ENCODE data around the gene ALX3. TPM values are rescaled to one million over a fixed set of nuclear protein-coding genes. Genes with fewer than 3 reads are reported as not detected.
A peak's percentile ranks its signal among the peaks of the same experiment; 100 is the strongest.

ALX3 gene
- total RNA-seq, 3 donors from 2014 or later, result 0.44 to 0.80 (median 0.66) TPM

DNA sequence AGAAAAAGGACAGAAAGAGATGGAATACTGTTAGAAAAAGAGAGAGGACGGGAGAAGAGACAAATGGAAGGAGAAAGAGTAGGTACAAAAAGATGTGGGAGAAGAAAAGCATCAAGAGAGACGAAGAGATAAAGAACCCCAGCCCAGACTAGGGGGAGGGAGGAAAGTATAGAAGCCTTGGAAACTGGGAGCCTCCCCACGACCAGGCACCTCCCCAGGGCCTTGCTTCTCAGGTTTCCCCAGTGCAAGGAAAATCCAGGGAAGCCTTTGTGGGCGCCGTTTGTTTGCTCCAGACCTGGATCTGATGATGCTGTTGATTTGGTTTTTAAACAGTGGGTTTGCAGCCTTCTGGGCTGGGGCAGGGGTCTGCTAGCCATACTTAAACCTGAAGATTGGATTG, 15.2 kb upstream of the ALX3 start:
- no peak overlapping the region for H3K27ac ChIP-seq
- peaks cover 0 to 4% of the 10 kb centered on the region in 2 donors for H3K4me1 ChIP-seq
- H3K36me3 ChIP-seq, result no peaks in the 10 kb centered on the region
- no peaks in the 10 kb centered on the region for H3K9me3 ChIP-seq
- intact Hi-C loops (cut with DNase I; ENCODE audit: low total_unique reads), result no loop called here
- TF ChIP-seq, protein P1, sequence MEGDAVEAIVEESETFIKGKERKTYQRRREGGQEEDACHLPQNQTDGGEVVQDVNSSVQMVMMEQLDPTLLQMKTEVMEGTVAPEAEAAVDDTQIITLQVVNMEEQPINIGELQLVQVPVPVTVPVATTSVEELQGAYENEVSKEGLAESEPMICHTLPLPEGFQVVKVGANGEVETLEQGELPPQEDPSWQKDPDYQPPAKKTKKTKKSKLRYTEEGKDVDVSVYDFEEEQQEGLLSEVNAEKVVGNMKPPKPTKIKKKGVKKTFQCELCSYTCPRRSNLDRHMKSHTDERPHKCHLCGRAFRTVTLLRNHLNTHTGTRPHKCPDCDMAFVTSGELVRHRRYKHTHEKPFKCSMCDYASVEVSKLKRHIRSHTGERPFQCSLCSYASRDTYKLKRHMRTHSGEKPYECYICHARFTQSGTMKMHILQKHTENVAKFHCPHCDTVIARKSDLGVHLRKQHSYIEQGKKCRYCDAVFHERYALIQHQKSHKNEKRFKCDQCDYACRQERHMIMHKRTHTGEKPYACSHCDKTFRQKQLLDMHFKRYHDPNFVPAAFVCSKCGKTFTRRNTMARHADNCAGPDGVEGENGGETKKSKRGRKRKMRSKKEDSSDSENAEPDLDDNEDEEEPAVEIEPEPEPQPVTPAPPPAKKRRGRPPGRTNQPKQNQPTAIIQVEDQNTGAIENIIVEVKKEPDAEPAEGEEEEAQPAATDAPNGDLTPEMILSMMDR (IDR thresholded peaks at IDR 0.05), result no peak
- TF ChIP-seq POLR2AphosphoS5 (IDR thresholded peaks at IDR 0.05) (no peak), POLR2A (IDR thresholded peaks at IDR 0.05) (no peak)
- no peak for DNase-seq (ENCODE audit: low spot score in 2 of 2)
- H3K4me3 ChIP-seq, result no peak overlapping the region
- peaks cover 0 to 17% of the 10 kb centered on the region in 2 donors for H3K27me3 ChIP-seq

DNA sequence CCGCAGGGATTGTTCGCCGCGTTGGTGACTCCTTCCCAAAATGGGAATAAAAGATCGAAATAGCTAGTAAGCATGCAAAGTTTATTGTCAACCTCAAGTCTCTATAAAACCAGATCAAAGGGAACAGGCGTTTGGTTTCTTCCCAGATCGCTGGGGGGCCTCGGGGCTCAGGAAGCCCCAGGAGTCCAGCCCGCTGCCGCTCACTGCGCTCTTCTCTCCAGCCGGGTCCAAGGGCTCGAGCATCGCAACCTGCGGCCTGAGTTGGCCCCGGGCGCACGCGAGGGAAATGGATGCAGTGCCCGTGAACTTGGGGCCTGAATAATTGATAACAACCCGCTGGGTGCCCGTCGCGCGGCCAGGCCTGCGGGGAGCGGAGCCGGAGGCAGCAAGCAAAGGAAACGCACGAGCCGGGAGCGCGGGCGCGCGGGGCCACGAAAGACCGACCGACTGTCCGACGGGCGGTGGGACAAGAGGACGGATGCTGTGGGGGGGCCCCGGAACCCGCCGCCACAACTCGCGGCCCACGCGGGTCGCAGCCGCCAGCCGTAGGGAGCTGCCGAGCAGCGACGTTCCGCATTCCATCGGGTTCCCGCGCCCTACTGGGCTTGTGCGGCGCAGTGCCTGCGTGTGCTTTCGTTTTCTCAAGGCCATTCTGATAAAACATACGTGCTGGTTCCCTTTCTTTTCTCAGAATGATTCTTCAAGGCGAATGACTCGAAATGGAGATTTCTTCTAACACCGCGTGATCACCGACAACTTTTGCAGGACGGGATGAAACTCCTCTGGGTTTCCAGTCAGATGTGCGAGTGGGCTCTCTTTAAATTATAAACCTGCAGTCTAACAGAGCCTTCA, 14.0 kb upstream of the ALX3 start:
- Histone ChIP-seq H3K27ac (peak overlapping the region; percentile 70 to 92), H3K4me3 (peak overlapping the region; percentile 60 to 83 (median 66)), H3K4me1 (peaks cover 0 to 4% of the 10 kb centered on the region in 2 donors), H3K36me3 (no peaks in the 10 kb centered on the region), H3K27me3 (peaks cover 0 to 17% of the 10 kb centered on the region in 2 donors), H3K9me3 (no peaks in the 10 kb centered on the region)
- intact Hi-C loops (cut with DNase I; ENCODE audit: low total_unique reads), result no loop called here
- no peak for DNase-seq (ENCODE audit: low spot score in 2 of 2)
- TF ChIP-seq, protein P1 (IDR thresholded peaks at IDR 0.05), result no peak
- peak in 1 of 3 donors; percentile 43 for TF ChIP-seq POLR2AphosphoS5 (IDR thresholded peaks at IDR 0.05)
- TF ChIP-seq POLR2A (IDR thresholded peaks at IDR 0.05), result no peak

DNA sequence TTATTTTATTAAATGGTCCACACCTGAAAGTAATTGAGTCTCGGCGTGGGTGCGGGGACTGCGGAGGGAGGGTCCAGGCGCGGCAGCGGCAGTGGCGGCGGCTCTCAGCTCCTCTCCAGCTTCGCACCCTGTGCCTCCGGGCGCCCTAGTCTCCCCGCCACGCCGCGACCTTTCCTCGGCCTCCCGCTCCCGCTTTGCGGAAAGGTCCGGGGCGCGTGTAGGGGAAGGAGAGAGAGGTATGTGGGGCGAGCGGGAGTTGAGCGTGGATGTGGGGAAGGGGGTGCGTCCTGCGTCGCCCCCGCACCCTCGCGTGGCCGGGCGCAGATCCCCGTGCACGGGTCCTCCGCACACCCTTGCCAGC, 13.4 kb upstream of the ALX3 start:
- intact Hi-C loops (cut with DNase I; ENCODE audit: low total_unique reads), result no loop called here
- no peak for DNase-seq (ENCODE audit: low spot score in 2 of 2)
- Histone ChIP-seq H3K4me1 (peaks cover 0 to 4% of the 10 kb centered on the region in 2 donors), H3K4me3 (peak overlapping the region; percentile 60 to 83 (median 66)), H3K36me3 (no peaks in the 10 kb centered on the region), H3K27me3 (peaks cover 0 to 17% of the 10 kb centered on the region in 2 donors), H3K9me3 (no peaks in the 10 kb centered on the region), H3K27ac (peak overlapping the region; percentile 70 to 92)
- TF ChIP-seq POLR2AphosphoS5 (IDR thresholded peaks at IDR 0.05), result peak in 1 of 3 donors; percentile 14
- TF ChIP-seq, protein P1 (IDR thresholded peaks at IDR 0.05), result no peak

DNA sequence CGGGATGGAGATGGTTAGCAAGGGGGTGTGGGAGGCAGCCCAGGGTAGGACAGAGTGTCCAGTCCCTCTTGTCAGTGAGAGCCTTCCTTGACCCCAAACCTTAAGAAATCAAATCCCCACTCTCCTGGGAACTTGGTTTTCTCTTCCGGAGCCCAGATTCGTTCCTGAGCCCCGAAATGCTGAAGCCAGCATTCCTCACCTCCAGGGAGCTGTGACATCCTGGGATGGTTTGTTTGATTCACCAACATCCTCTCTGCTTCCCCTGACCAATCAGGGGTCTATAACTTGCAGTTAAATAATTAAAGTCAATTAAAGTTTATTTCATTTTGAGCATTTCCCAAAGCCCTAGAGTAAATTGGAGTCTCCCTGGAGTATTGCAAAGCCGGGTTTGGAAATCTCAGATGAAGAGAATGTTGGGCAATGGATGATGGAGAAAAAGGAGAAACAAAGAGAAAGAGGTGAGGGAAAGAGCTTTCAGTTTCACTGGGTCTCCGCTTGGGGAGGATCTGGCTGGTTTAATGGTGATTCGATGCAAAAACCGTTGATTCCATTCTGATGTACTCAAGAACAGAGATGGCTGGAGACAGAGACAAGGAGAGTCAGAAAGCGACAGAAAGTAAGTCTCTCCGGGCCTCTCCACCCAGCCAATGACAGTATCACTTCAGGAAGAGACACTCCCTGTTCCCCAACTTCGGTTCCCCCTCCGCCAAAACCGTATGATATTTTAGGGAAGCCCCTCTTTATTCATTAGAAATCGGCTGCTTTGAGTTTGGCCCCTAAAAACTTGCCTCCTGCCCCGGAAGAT, 12.8 kb upstream of the ALX3 start:
- Histone ChIP-seq H3K27ac (peak overlapping the region; percentile 70 to 92), H3K4me3 (peak overlapping the region; percentile 60 to 83 (median 66)), H3K9me3 (no peaks in the 10 kb centered on the region), H3K4me1 (peaks cover 0 to 4% of the 10 kb centered on the region in 2 donors), H3K27me3 (peaks cover 0 to 17% of the 10 kb centered on the region in 2 donors), H3K36me3 (no peaks in the 10 kb centered on the region)
- intact Hi-C loops (cut with DNase I; ENCODE audit: low total_unique reads), result no loop called here
- no peak for TF ChIP-seq POLR2A (IDR thresholded peaks at IDR 0.05)
- TF ChIP-seq, protein P1 (IDR thresholded peaks at IDR 0.05), result no peak
- TF ChIP-seq POLR2AphosphoS5 (IDR thresholded peaks at IDR 0.05), result no peak
- no peak for DNase-seq (ENCODE audit: low spot score in 2 of 2)
